GM23338 (cell line): ENCODE results near the gene CT83. TPM values are rescaled to one million over a fixed set of nuclear protein-coding genes. Genes with fewer than 3 reads are reported as not detected.

Source experiments
- ATAC-seq: fragments of 200-7000 bp; cut with Tn5 transposase; 3 replicates; pipeline ENCODE4 v1.9.1; 2020
- DNase-seq: peaks from one replicate; pipeline ENCODE4 v3.0.0-alpha.2; 2015; ENCODE audit warnings: low spot score
- H2AFZ ChIP-seq: fragments of 200-600 bp; sonication (generic); 2 replicates; pipeline ENCODE4 v1.8.0; 2016; ENCODE audit warnings: antibody characterized with exemption, mild to moderate bottlenecking, moderate library complexity
- H3F3A ChIP-seq: fragments of 200-600 bp; sonication (generic); replicated peaks from 2 replicates; pipeline ENCODE4 v1.8.0; 2017; ENCODE audit warnings: antibody characterized with exemption, mixed run types, low read depth
- H3K27ac ChIP-seq: fragments of 200-600 bp; sonication (generic); 2 replicates; pipeline ENCODE4 v1.6.1; 2016; ENCODE audit warnings: low read depth
- H3K27me3 ChIP-seq: fragments of 200-600 bp; sonication (generic); 2 replicates; pipeline ENCODE4 v1.8.0; 2016; ENCODE audit warnings: mild to moderate bottlenecking, mixed run types, moderate library complexity; ENCODE audit not compliant: insufficient read depth
- H3K36me3 ChIP-seq: fragments of 200-600 bp; sonication (generic); 2 replicates; pipeline ENCODE4 v1.8.0; 2016; ENCODE audit warnings: mild to moderate bottlenecking; ENCODE audit not compliant: insufficient read depth
- H3K4me1 ChIP-seq: fragments of 200-600 bp; sonication (generic); 2 replicates; pipeline ENCODE4 v1.8.0; 2016; ENCODE audit warnings: mild to moderate bottlenecking, moderate library complexity; ENCODE audit not compliant: insufficient read depth
- H3K4me2 ChIP-seq: fragments of 200-600 bp; sonication (generic); 2 replicates; pipeline ENCODE4 v1.7.1; 2017; ENCODE audit warnings: mixed run types
- H3K4me3 ChIP-seq: fragments of 200-600 bp; sonication (generic); 2 replicates; pipeline ENCODE4 v1.6.1; 2016; ENCODE audit warnings: mixed run types
- H3K79me2 ChIP-seq: fragments of 200-600 bp; sonication (generic); replicated peaks from 2 replicates; pipeline ENCODE4 v1.8.0; 2017; ENCODE audit warnings: mild to moderate bottlenecking; ENCODE audit not compliant: insufficient read depth
- H3K9me2 ChIP-seq: fragments of 200-600 bp; sonication (generic); 2 replicates; pipeline ENCODE4 v1.8.0; 2017; ENCODE audit not compliant: insufficient read depth
- H4K20me1 ChIP-seq: fragments of 200-600 bp; sonication (generic); replicated peaks from 2 replicates; pipeline ENCODE4 v1.8.0; 2017; ENCODE audit warnings: mild to moderate bottlenecking; ENCODE audit not compliant: insufficient read depth
- H3K27ac Mint-ChIP-seq: 2 replicates; pipeline ENCODE4 v1.8.0; 2020; ENCODE audit warnings: inconsistent platforms, mild to moderate bottlenecking, moderate library complexity, mixed read lengths
- H3K27me3 Mint-ChIP-seq: 3 replicates; pipeline ENCODE4 v1.8.0; 2022; ENCODE audit warnings: low read depth, mild to moderate bottlenecking, moderate library complexity, mixed read lengths, inconsistent platforms; ENCODE audit not compliant: insufficient read depth, poor library complexity
- H3K36me3 Mint-ChIP-seq: 3 replicates; pipeline ENCODE4 v1.8.0; 2021; ENCODE audit warnings: low read depth, mild to moderate bottlenecking, inconsistent platforms, moderate library complexity, mixed read lengths
- H3K4me1 Mint-ChIP-seq: 3 replicates; pipeline ENCODE4 v1.8.0; 2020; ENCODE audit warnings: mild to moderate bottlenecking, inconsistent platforms, mixed read lengths
- H3K4me3 Mint-ChIP-seq: 3 replicates; pipeline ENCODE4 v1.8.0; 2021; ENCODE audit warnings: moderate library complexity, mild to moderate bottlenecking, inconsistent platforms, mixed read lengths
- H3K9me3 Mint-ChIP-seq: 3 replicates; pipeline ENCODE4 v1.8.0; 2020; ENCODE audit warnings: moderate library complexity, mild to moderate bottlenecking, inconsistent platforms, mixed read lengths
- CREB1 ChIP-seq: fragments of 250-450 bp; sonication (Bioruptor Pico); IDR thresholded peaks from 2 replicates; pipeline ENCODE4 v1.5.0; 2020; ENCODE audit warnings: low read depth, mild to moderate bottlenecking, moderate library complexity
- ETS1 ChIP-seq: IDR thresholded peaks from 2 replicates; pipeline ENCODE4 v1.6.1; 2016; ENCODE audit warnings: antibody characterized with exemption
- EZH2 ChIP-seq: fragments of 200-600 bp; sonication (generic); IDR thresholded peaks from one replicate; pipeline ENCODE4 v1.8.0; 2017; ENCODE audit warnings: antibody characterized with exemption, mild to moderate bottlenecking, low read depth; ENCODE audit not compliant: unreplicated experiment
- EZH2phosphoT487 ChIP-seq: fragments of 200-600 bp; sonication (generic); IDR thresholded peaks from one replicate; pipeline ENCODE4 v1.8.1; 2018; ENCODE audit warnings: antibody characterized with exemption; ENCODE audit not compliant: unreplicated experiment
- NANOG ChIP-seq: IDR thresholded peaks from 2 replicates; pipeline ENCODE4 v1.6.1; 2016; ENCODE audit warnings: antibody characterized with exemption, borderline replicate concordance
- POLR2AphosphoS5 ChIP-seq: IDR thresholded peaks from 2 replicates; pipeline ENCODE4 v1.6.1; 2016; ENCODE audit warnings: antibody characterized with exemption, low read depth
- REST ChIP-seq: IDR thresholded peaks from one replicate; pipeline ENCODE4 v1.6.1; 2018; ENCODE audit warnings: antibody characterized with exemption; ENCODE audit not compliant: unreplicated experiment
- STAT1 ChIP-seq: IDR thresholded peaks from one replicate; pipeline ENCODE4 v1.6.1; 2016; ENCODE audit warnings: antibody characterized with exemption; ENCODE audit not compliant: unreplicated experiment
- ZNF114 ChIP-seq: fragments of 250-450 bp; sonication (Bioruptor Pico); IDR thresholded peaks from 2 replicates; pipeline ENCODE4 v1.5.0; 2020; ENCODE audit warnings: mild to moderate bottlenecking, moderate library complexity
- ZNF462 ChIP-seq: fragments of 250-450 bp; sonication (Bioruptor Pico); IDR thresholded peaks from 2 replicates; pipeline ENCODE4 v1.5.0; 2020; ENCODE audit warnings: mild to moderate bottlenecking, moderate library complexity
- polyA plus RNA-seq: library from polyadenylated mRNA; unstranded; fragments of >200 nt; fragmentation: Nextera tagmentation; extraction: Ambion mirVana; gene quantifications from 2 replicates; pipeline ENCODE4 v1.2.1, GENCODE V29; 2016
- total RNA-seq: library from RNA; depleted of rRNA; stranded (reverse); fragments of >200 nt; shearing (Covaris generic); gene quantifications from 2 replicates; pipeline ENCODE4 v1.2.3, GENCODE V29; 2014

The CT83 gene
- total and polyA plus RNA-seq, 2 experiments from 2014 or later, result not detected

- no peak for TF ChIP-seq ZNF462 (CRISPR knock-in tag)
- TF ChIP-seq ZNF114, result no peak
- no peak for TF ChIP-seq POLR2AphosphoS5
Observed at GRCh38 chrX:116427978-116428377, 34.8 kb downstream of the CT83 start (continued).

GRCh38 chrX:116417968-116418367 lies 44.8 kb downstream of the CT83 start:
- DNase-seq (no peak), ATAC-seq (no peak)
- Histone ChIP-seq H3K4me1 (no peaks in the 10 kb centered on the region), H3K79me2 (no peaks in the 10 kb centered on the region), H3K4me3 (no peak overlapping the region), H4K20me1 (no peaks in the 10 kb centered on the region), H3K9me2 (no peaks in the 10 kb centered on the region), H3K4me2 (no peak overlapping the region), H3K27ac (no peak overlapping the region), H2AFZ (no peak overlapping the region), H3F3A (no peaks in the 10 kb centered on the region), H3K36me3 (no peaks in the 10 kb centered on the region), H3K27me3 (no peaks in the 10 kb centered on the region)
- H3K9me3 Mint-ChIP-seq, result no peaks in the 10 kb centered on the region
- H3K27me3 Mint-ChIP-seq, result no peaks in the 10 kb centered on the region
- H3K4me3 Mint-ChIP-seq, result no peak overlapping the region
- H3K36me3 Mint-ChIP-seq, result no peaks in the 10 kb centered on the region
- H3K4me1 Mint-ChIP-seq, result no peaks in the 10 kb centered on the region
- H3K27ac Mint-ChIP-seq, result no peak overlapping the region
- no peak for TF ChIP-seq POLR2AphosphoS5
- TF ChIP-seq CREB1 (CRISPR knock-in tag), result no peak
- no peak for TF ChIP-seq EZH2phosphoT487
- no peak for TF ChIP-seq ETS1
- TF ChIP-seq STAT1, result no peak
- no peak for TF ChIP-seq EZH2
- no peak for TF ChIP-seq REST
- TF ChIP-seq NANOG, result no peak
